Panc1 (cell line): Measurements from ENCODE around the gene VPS37B.

Experiments
- SIN3A ChIP-seq: IDR thresholded peaks from 2 replicates; pipeline ENCODE4 v1.6.1; 2012; ENCODE audit warnings: low read depth, mild to moderate bottlenecking, low read length, moderate library complexity, borderline replicate concordance; ENCODE audit not compliant: insufficient read depth
- TF ChIP-seq, protein P1 (sequence below): fragments of 450-650 bp; IDR thresholded peaks from 2 replicates; pipeline ENCODE4 v1.5.1; 2017; ENCODE audit warnings: mild to moderate bottlenecking

DNA sequence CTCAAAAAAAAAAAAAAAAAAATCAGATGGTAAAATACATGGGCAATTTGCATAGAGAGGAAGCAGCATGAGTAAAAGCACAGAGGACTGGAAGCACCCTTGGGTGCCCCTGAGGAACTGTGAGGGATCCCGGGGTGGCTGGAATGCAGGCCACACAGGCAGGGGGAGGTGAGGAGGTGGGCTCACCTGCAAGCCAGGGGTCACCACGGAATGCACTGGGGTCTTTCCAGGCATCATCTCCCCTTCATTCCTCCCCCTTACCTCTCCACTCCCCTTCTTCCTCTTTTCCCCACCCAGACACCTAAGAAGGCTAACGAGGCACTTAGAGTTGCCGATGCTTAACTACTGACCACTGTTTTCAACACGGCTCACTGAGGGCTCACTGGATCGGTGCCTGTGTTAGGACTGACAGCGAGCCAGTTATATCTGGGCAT lies 75.1 kb downstream of the VPS37B start:
- TF ChIP-seq, protein P1, sequence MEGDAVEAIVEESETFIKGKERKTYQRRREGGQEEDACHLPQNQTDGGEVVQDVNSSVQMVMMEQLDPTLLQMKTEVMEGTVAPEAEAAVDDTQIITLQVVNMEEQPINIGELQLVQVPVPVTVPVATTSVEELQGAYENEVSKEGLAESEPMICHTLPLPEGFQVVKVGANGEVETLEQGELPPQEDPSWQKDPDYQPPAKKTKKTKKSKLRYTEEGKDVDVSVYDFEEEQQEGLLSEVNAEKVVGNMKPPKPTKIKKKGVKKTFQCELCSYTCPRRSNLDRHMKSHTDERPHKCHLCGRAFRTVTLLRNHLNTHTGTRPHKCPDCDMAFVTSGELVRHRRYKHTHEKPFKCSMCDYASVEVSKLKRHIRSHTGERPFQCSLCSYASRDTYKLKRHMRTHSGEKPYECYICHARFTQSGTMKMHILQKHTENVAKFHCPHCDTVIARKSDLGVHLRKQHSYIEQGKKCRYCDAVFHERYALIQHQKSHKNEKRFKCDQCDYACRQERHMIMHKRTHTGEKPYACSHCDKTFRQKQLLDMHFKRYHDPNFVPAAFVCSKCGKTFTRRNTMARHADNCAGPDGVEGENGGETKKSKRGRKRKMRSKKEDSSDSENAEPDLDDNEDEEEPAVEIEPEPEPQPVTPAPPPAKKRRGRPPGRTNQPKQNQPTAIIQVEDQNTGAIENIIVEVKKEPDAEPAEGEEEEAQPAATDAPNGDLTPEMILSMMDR = no peak
- no peak for TF ChIP-seq SIN3A
